ENCODE measurements around the gene PLCB1.

The PLCB1 gene

GRCh38 chr20:8212286-8212685, 80.2 kb downstream of the PLCB1 start:
- H3K27ac ChIP-seq = no peak overlapping the region
- TF ChIP-seq ZFX (IDR thresholded peaks at IDR 0.05) (no peak), CTCF (conservative IDR thresholded peaks at IDR 0.05) (no peak)

- TF ChIP-seq CTCF (conservative IDR thresholded peaks at IDR 0.05) (no peak), ZFX (IDR thresholded peaks at IDR 0.05) (no peak)
- H3K27ac ChIP-seq = no peak overlapping the region
Observed at GRCh38 chr20:8213270-8213669, 81.2 kb downstream of the PLCB1 start.

- H3K27ac ChIP-seq = no peak overlapping the region
Observed at GRCh38 chr20:8213831-8214587, 81.9 kb downstream of the PLCB1 start.

DNA sequence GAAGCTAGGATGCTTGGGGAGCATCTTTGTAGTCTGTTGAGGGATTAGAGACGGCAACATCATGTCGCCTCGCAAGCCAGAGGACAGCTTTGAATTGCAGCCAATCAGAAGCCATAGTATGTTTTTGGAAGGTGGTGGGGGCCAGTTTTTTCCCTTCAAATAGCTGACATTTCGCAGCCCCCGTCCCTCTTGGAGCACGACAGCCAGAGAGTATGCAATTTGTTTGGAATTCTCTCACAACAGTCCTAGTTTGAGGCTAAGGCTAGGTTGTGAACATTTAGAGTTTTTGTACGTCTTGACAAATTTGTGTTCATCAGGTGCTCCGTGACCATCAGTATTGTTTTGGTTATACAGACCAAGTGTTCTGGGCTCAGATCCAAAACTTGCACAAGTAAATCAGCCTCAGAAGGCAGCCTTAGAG, 83.3 kb downstream of the PLCB1 start:
- no peak overlapping the region for H3K27ac ChIP-seq
- TF ChIP-seq CTCF (conservative IDR thresholded peaks at IDR 0.05) (no peak), ZFX (IDR thresholded peaks at IDR 0.05) (no peak)

More at GRCh38 chr20:8213831-8214587, 81.9 kb downstream of the PLCB1 start:
- TF ChIP-seq ZFX (IDR thresholded peaks at IDR 0.05) (no peak), CTCF (conservative IDR thresholded peaks at IDR 0.05) (no peak)

- TF ChIP-seq ZFX (IDR thresholded peaks at IDR 0.05) = no peak
- TF ChIP-seq CTCF (conservative IDR thresholded peaks at IDR 0.05) = no peak
- no peak overlapping the region for H3K27ac ChIP-seq
Observed at GRCh38 chr20:8216375-8217200, 84.5 kb downstream of the PLCB1 start.

DNA sequence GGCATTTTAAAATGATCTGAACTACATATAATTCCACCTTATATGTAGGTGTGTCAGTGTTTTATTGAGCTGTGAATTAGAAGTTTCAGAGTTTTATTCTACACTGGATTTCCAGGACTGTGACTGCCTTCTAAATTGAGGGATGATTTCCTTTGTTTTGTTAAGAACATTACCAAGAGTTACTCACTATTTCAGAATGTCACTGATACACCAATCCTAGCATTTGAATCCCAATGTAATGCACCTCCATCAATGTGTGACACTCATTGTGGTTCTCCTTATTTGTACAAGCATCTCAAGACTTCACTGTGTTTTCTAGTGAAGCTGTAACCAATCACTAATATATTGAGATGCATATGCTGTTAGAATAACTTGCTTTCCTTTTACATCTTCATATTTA, 86.8 kb downstream of the PLCB1 start:
- no peak overlapping the region for H3K27ac ChIP-seq
- TF ChIP-seq CTCF (conservative IDR thresholded peaks at IDR 0.05) (no peak), ZFX (IDR thresholded peaks at IDR 0.05) (no peak)

DNA sequence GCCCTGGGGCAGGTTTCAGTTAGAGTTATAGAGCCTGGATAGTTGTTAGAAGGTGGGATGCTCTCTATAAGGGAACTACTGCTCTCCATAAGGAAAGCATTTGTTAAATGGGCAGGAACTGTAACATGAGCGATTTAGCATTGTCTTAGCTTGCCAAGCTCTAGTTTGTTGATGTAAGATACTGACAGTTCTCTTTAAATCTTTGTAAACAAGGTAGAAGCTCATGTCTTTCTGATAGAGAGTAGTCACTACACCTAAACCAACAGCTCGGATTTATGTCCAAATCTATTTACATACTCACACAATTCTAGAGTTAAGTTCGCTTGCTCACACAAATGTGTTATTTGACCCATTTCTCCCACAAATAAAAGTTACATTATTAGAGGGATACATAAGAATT, 87.3 kb downstream of the PLCB1 start:
- no peak for TF ChIP-seq ZFX (IDR thresholded peaks at IDR 0.05)
- no peak for TF ChIP-seq CTCF (conservative IDR thresholded peaks at IDR 0.05)
- no peak overlapping the region for H3K27ac ChIP-seq
